Amniotic stem cell (primary cell): ENCODE data around the gene FAM210B.
"Not testable (repeated sequence)": the region's sequence is repeated elsewhere in the genome, so short reads cannot be mapped to it uniquely, and the experiment has no call there.

Experiments
- DNase-seq: peaks from one replicate; lab custom pipeline; 2025; lab: John Stamatoyannopoulos, UW

The FAM210B gene

DNA sequence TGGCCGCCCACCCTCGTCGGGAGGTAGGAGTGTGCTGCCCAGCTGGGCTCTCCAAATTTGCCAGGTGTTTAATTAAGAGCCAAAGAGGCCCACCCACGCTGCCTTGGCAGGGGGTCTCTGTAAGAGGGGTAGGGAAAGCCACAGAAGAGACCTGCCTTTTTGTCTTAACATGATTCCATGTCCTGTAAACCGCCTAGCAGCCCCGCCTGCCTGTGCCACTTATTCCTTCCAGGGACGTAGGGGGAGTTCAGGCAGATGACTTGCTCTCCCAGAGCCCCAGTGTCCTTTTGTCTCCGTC, 2.1 kb downstream of the FAM210B start:
- no peak for DNase-seq

DNA sequence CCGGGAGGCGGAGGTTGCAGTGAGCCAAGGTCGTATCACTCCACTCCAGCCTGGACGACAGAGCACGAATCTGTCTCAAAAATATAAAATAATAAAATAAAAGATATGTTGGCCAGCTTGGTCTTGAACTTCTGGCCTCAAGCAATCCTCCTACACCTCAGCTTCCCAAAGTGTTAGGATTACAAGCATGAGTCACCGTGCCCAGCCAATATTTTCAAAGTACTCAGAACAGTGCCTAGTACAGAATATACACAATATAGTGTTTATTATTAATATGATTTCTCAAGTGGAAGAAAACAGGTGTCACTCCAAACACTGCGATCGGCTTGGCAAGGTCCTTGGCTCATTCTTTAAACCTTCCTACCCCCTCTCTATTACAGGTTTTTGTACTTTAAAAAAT, 3.1 kb downstream of the FAM210B start:
- no peak for DNase-seq

DNA sequence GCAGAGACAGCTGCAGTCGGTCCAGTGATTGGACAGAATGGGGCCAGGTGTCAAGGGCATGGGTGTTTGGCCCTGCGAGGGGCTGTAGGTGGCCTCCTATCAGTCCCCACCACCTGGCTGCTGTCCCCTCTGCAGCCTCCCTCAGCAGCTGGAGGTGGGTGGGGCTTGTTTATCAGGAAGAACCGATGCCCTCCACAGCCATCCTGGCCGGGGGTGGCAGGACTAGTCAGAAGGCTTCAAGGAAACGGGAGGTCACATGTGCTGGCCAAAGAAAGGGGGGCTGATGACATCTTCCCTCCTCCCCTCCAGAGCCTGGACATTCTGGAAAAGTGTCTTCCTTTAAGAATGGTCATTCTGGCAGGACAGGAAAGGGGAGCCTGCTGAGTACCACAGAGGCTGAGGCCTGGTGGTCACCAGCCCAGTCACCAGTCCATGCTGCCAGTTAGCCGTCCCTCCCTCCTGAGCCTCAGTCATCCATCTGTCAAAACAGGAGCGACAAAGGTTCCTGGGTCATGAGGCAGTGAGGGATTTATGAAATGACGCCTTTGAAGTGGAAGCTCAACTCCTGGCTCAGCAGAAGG, 4.1 kb downstream of the FAM210B start:
- DNase-seq: no peak

DNA sequence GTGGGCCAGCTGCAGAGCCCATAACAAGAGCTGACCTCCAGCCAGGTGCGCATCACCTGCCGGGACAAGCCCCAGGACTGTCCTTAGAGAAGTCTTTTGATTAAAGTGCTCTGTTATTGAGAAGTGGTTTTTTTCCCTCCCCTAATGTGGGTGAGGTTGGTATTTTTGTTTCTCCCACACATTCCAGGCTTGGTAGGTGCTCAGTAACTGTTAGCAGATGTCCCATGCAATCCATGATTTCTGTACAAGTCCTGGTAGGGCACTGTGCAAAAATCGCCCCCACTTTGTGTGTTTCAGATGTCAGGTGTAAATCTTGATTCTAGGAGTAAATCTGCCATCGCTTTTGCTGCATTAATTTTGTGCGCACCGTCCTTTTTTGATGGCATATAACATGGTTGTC, 4.7 kb downstream of the FAM210B start:
- DNase-seq: no peak

DNA sequence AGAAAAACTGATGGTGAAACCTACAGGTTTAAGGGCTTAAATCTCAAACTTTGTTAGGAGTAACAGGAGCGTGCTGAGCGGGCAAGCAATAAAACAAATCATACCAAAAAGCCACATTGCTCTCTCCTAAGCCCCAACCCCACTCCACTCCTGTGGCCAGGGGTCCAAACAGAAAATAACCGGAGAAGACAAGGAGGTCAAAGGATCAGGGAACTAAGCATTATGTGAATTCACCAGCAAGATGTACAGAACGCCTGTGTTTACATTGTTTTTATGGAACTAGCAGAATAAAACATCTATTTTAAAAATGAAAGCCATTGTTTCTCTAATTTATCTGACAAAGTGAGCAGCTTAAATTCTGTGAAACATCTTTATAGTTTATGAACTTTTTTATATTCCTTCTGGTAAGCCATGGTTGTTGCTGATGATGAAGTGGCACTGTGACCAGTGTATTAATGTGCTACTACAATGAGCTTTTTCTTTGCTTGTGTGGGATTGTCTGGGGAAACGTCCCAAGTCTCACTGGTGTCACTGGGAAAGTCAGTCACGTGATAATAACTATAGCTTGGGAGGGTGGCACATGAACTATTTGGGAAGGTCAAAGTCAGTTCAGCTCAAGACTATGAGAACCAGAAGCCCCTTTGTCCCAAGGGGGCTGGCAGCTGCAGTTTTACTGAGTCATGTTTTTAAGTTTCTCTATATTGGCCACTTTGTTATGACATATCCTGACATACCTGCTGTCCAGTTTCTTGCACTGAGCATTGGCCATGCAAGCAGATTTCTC, 9.8 kb downstream of the FAM210B start:
- no peak for DNase-seq

DNA sequence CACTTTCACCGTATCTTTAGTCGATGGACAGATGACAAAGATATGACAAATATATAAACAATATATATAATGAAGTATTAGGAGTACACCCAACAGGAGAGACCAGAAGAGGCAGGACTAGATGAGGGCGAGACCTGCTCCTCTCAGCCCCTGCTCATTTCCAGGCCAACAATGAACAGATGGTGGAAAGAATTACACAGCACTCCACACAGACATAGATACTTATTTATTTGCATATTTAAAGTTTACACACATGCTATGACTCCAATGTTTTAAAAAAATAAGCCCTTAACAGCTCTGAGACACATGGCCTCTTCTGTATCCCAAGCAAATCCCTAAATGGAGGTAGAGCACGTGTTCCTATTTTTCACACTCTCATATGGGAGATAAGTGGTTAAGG, 10.4 kb downstream of the FAM210B start:
- no peak for DNase-seq

DNA sequence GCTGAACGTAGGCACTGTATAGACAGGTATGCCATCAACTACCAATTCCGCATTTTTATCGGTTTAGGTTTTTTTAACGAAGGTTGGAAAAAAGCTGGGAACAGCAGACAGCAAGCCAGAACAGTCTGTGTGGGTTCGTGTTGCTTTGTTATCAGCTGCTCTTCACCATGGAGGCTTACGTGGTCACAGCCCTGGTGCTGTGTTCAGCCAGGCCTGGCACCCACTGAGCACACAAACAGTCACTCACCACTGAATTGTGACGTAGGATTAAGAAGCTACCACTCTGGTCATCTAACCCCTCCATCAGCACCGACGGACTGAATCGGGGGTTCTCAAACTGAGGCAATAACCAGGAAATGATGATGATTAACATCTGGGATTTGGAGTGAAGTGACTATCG, 13.2 kb downstream of the FAM210B start:
- DNase-seq: no peak

DNA sequence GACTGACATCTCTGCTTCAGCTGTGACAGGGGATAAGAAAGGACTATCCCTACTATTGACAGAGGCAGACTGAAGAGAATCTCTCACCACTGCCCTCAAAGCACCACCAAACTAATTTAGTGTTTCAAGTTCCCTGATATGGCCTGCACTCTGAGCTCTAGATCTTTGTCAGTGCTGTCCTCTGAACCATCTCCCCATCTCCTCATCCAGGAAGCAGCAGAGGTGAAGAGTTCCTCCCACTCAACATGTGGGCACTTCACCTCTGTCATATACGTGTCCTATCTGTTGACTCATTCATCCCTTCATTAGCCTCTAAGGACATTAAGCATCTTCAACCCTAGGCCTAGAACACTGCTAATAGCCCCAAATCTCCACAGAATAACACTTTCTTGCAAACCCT, 14.1 kb downstream of the FAM210B start:
- no peak for DNase-seq

DNA sequence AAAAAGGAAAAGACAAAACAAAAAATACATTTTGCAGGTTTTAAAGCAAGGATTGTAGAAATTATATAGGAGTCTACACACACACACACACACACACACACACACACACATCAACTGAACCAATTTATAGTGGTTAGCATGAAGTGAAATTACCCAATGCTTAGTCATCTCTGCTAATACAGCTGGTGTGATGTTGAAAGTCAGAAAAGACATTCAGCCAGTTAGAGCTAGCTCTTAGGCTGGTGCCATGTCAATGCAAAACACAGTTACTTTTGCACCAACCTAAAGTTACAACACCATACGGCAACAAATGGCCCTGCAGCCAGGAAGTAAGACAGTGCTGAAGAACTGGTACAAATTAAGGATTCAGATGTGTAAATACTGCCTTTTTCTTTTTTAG, 15.2 kb downstream of the FAM210B start:
- peak; percentile 15 for DNase-seq

DNA sequence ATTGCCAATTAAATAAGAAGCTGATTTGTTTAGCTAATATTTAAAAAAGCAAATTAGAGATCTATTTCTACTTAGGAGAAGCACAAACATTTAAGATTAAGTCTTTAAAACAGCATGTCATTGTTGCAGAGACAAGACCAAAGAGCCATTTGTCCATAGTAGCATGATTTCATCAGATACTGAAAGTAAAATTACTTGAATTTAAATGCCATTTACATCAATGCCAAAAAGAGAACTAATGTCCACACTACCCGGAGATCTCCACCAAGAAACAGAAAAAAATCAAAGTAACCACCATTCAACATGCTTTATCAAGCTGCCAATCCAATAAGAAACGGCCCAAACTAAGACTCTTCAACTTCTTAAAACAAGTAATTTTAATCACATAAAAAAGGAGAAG, 17.6 kb downstream of the FAM210B start:
- no peak for DNase-seq

DNA sequence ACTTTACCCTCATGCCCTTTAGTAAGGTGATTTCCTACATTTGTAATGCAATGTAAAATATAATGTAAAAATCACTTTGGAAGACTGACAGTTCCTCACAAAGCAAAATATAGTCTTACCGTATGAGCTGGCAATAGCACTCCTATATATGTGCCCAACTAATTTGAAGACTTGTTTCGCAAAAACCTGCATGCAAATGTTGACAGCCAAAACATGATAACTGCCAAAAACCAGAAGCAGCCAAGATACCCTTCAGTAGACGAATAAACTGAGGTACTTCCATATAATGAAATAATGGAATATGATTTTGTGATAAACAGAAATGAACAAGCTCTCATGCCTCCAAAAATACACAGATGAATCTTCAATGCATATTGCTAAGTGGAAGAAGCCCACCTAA, 19.6 kb downstream of the FAM210B start:
- no peak for DNase-seq

DNA sequence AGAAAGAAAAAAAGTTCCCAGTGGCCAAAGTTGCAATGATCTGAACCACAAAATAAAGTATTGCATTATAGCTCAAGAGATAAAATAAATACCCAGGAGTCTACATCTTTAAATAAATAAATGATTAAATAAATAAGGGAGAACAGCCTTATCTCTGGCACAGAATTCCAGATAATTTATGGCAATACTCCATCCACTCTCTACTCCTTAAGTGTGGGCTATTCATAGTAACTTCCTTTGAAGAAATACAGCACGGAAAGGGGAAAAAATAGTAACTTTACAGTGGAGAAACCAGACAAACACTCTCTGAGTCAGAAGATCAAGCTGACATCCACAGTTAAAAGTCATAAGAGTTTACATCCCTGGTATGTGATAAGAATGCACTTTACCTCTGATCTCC, 21.6 kb downstream of the FAM210B start:
- no peak for DNase-seq

DNA sequence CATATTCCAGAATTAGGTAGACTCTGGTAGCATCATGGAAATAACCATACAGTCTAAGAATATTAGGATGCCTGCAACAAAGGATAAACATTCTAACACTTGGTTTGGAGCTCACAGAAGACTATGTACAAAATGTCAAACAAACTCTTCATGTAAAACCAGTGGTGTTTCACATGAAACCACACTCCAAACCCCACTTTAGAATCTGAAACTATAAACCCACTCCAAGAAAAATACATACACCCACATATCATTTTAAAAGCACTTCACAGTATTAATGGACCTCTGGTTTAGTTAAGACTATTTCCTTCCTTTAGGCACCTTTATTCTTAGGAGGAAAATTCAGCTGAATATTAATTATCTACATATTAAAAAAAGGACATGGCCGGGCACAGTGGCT, 22.7 kb downstream of the FAM210B start:
- DNase-seq: no peak

DNA sequence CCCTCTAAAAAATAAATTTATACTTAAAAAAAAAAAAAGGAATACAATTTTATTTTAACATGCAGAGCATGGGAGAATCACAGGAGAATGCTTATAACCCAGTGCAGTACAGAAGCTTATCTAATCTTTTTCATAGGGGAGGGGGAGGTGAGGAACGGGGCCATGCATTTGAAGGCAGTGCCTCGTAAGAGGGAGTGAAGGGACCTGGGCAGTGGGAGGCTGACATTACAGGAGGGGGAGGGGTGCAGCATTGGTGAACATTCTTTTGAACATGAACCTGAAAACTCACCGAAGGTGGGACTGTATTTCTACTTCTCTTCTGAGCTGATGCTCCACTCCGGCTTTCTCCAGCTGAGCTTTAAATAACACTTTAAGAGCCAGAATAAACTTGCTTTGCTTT, 23.9 kb downstream of the FAM210B start:
- DNase-seq: no peak

DNA sequence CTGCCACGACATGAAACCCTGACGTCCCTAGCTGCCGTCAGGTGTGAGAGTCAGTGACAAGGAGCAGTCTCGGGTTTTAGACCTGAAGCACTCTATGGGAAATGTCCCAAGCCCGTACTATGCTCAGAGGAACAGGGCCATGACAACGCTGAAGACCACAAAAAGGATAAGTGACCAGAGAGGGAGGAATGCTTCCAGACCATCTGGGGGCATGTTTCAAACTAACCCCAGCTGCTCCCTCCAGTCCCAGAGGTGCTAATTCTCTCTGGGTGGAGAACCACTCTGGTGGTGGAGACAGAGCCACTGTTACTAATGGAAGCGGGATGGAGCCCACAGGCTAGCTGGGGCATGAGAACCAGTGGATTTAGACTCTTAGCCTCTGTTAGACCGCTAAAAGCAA, 24.6 kb downstream of the FAM210B start:
- no peak for DNase-seq

DNA sequence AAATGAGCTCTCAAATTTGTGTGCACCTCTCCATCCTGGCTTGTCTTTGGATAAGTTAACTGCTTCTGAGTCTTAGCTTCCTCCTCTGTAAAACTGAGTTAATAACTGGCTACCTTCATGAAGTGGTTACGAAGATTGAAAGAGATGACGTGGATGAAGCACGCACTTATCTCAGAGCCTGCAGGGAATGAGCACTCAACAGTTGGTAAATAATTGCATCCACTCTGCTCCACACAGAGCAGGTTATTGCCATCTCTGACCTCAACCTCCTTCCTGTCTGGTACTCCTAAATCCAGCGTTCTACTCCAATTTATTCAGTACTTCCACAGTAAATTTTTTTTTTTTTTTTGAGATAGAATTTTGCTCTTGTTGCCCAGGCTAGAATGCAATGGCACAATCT, 26.4 kb downstream of the FAM210B start:
- DNase-seq: no peak

DNA sequence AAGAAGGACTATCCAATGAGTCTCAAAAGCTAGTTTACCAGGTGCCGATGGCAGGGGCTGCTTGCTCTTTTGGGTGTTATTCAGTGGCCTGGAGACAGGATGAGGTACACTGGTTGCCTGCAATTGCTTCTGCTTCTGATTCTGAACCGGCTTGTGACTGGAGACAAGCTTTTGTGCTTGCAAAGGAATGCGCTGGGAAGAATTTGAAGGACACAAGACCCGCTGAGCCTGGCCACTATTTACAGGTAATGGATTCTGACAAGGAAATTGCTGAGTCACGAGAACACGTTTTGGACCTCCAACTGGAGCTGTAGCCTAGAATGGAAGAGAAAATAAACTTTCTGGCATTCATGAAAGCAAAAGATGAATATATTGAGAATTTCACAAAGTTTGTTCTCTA, 27.4 kb downstream of the FAM210B start:
- DNase-seq: no peak

DNA sequence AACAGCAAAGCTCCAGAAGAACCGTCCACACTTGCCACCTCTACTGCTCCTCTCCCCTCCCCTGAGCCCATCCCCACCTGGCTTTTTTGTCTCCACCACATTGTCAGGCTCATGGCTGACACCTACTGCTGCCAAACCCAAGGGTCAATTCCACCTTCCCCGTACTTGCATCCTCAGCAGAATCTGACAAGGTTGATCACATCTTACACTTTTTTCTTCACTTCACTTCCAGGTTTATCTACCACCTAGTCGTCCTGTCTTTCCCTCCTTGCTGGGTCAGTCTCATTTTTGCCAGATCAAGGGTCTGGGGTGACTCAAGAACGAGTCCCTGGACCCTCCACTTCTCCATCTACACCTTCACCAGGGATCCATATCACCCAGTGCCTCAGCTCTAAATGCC, 30.1 kb downstream of the FAM210B start:
- no peak for DNase-seq

DNA sequence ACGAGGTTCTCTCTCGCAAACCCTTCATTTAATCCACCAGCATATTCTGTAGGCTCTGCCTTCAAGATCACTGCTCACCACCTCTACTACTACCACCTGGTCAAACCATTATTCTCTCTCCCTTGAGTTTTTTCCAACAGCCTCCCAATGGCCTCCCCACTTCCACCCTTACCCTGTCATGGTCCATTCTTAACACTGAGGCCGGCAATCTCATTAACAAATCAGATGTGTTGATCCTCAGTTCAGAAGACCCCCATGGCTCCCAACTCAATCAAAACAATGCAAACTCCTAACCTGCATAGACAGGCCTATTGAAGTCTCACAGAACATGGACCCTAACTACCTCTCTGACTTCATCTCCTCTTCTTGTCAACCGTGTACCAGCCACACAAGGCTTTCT, 31.0 kb downstream of the FAM210B start:
- DNase-seq: no peak

DNA sequence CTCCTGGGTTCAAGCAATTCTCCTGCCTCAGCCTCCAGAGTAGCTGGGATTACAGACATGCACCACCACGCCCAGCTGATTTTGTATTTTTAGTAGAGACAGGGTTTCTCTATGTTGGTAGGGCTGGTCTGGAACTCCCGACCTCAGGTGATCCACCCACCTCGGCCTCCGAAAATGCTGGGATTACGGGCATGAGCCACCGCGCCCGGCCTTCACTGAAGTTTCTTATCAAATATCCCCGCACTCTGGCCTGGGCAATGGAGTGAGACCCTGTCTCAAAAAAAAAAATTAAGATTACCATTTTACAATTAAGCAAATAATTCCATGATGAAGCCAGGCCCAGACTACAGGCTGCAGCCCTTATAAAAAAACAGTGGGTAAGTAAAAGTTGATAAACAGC, 31.6 kb downstream of the FAM210B start:
- DNase-seq: not testable (repeated sequence)

DNA sequence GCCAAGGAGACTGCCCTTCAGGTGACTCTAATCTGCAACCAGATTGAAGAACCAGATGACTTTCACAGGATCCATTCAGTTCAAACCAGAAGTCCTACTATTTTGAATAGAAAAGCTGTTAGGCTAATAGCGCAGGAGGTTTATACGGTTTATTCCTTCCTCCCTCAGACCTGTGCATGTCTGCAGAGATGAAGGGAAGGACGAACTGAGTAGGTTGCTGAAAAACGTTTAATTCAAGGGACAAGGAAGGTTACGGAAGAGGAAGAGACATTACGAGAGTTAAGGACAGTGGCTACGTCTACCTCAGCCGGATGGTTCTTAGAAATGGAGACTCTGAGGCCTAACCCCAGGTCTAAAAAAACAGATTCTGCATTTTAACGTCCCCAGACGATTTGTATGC, 32.3 kb downstream of the FAM210B start:
- DNase-seq: no peak

DNA sequence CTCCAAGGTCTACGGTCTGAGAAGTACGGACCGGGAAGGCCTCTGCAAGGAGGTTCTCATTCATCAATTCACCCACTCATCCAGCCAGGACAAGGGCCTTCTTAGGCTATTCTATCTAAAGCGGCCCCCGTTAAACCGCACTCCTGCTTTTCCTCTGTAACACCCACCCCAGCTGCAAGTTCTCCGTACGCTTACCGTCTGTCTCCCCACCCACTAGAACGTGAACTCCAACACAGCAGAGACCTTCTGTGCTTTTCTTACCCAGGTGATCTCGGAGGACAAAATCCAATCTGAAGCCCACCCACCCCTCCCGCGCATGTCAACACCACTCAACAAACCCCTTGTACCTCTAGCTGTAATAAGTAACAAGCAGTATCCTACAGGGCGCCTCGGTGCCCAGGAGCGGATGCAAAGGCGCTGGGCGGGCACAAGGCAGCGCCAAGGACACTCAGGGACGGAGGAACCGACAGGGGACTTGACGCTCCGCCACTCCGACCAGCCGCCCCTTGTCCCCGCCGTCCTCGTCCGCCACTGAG, 32.9 kb downstream of the FAM210B start:
- no peak for DNase-seq

DNA sequence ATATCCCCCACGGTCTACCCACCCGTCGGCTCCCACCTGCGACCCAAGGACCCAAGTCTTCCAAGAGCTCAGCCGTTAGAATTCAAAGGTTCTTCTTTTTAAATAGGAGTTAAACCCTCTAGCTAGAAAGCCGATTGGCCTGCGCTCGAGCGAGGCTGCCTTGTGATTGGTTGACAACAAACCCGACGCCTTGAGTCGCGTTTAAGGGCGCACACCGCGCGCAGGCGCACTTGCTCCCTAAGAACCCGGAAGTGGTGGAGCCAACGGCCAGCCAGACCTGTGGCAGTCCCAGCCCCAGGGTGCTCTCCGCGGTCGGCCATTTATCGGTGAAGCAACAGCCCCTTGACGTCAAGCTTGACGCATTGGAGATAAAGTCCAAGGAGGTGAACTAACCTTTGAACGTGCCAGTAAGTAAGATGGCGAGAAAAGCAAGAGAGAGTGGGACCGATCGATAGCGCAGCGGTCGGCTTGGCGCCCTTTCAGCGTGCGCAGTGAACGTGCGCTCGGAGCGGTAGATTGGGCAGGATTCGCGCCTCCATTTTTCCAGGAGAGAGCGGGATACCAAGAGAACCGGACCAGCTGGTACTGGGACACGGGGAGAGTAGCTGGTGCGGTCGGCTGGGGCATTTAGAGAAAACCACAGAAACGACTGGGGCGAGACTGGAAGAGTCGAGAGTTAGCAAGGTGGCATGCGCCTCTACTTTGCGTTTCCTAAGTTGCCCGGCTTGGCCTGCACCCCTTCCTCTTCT, 33.5 kb downstream of the FAM210B start, which contains the start of the genes AURKA and CSTF1:
AURKA (minus strand) TSS at position 84 of the 749 bp plus-strand sequence. CDS start 4,018 bp downstream, outside the sequence.
CSTF1 (plus strand) TSS at position 514 of the 749 bp plus-strand sequence. CDS start 2,908 bp downstream, outside the sequence.
- peak; percentile 97 for DNase-seq
